ENCODE data around the gene VPS4A.

- TF ChIP-seq CTCF (IDR thresholded peaks at IDR 0.05): no peak
- TF ChIP-seq EZH2 (IDR thresholded peaks at IDR 0.05): no peak
Observed at GRCh38 chr16:69313469-69313868, 2.3 kb downstream of the VPS4A start.
